IMR-90 (cell line): Measurements from ENCODE around the gene HAGHL. TPM values are rescaled to one million over a fixed set of nuclear protein-coding genes. Genes with fewer than 3 reads are reported as not detected.

Experiments used
- ATAC-seq: fragments of 200-7000 bp; cut with Tn5 transposase; 2 replicates; pipeline ENCODE4 v1.9.1; 2020; ENCODE audit warnings: low read depth, mild to moderate bottlenecking, moderate library complexity
- BruUV-seq: library from RNA; stranded (reverse); fragments of 400-500 nt; replicated peaks from 2 replicates; lab custom pipeline; 2021; lab: Mats Ljungman, UMichigan
- CTCF ChIA-PET: fragments of 300-600 bp; formaldehyde crosslinking; extraction: SDS; loops from one replicate; lab custom pipeline; 2021; ENCODE audit warnings: antibody characterized with exemption; lab: Yijun Ruan, JAX
- POLR2A ChIA-PET: fragments of 300-600 bp; sonication (Branson Sonifier 250); formaldehyde crosslinking; loops from one replicate; lab custom pipeline; 2022; ENCODE audit warnings: antibody characterized with exemption; ENCODE audit not compliant: unreplicated experiment; lab: Charles Lee
- DNase-seq: peaks from one replicate; pipeline ENCODE4 v3.0.0; 2013
- H2AFZ ChIP-seq: replicated peaks from 2 replicates; pipeline ENCODE3; 2013; ENCODE audit warnings: low read length, mild to moderate bottlenecking; ENCODE audit not compliant: poor library complexity
- H2AK5ac ChIP-seq: 2 replicates; pipeline ENCODE4 v1.6.1; 2013; ENCODE audit warnings: low read depth, low read length, inconsistent platforms
- H2AK9ac ChIP-seq: replicated peaks from 2 replicates; pipeline ENCODE3; 2013; ENCODE audit warnings: mild to moderate bottlenecking, low read depth, low read length, moderate library complexity; ENCODE audit not compliant: poor library complexity
- H2BK120ac ChIP-seq: 2 replicates; pipeline ENCODE4 v1.6.1; 2013; ENCODE audit warnings: low read depth, low read length, inconsistent platforms
- H2BK15ac ChIP-seq: 3 replicates; pipeline ENCODE4 v1.6.1; 2013; ENCODE audit warnings: low read depth, low read length, inconsistent platforms
- H2BK20ac ChIP-seq: 2 replicates; pipeline ENCODE4 v1.6.1; 2013; ENCODE audit warnings: low read depth, mild to moderate bottlenecking, inconsistent platforms, low read length, moderate library complexity
- H2BK5ac ChIP-seq: 2 replicates; pipeline ENCODE4 v1.6.1; 2013; ENCODE audit warnings: mild to moderate bottlenecking, low read depth, low read length, inconsistent platforms; ENCODE audit not compliant: poor library complexity, severe bottlenecking
- H3K14ac ChIP-seq: replicated peaks from 2 replicates; pipeline ENCODE4 v1.6.1; 2013; ENCODE audit warnings: low read depth, low read length, inconsistent platforms
- H3K18ac ChIP-seq: 2 replicates; pipeline ENCODE4 v1.6.1; 2013; ENCODE audit warnings: low read depth, low read length, control low read depth
- H3K23ac ChIP-seq: 2 replicates; pipeline ENCODE4 v1.6.1; 2013; ENCODE audit warnings: low read depth, low read length, inconsistent platforms
- H3K27ac ChIP-seq: 2 replicates; pipeline ENCODE4 v1.5.1; 2013; ENCODE audit warnings: mild to moderate bottlenecking, control low read depth, low read length; ENCODE audit not compliant: insufficient read depth
- H3K27me3 ChIP-seq: 2 replicates; pipeline ENCODE4 v1.6.1; 2013; ENCODE audit warnings: low read length; ENCODE audit not compliant: control insufficient read depth, insufficient read depth
- H3K36me3 ChIP-seq: 2 replicates; pipeline ENCODE4 v1.6.1; 2013; ENCODE audit warnings: low read length, mixed read lengths; ENCODE audit not compliant: control insufficient read depth, insufficient read depth
- H3K4ac ChIP-seq: 2 replicates; pipeline ENCODE4 v1.6.1; 2013; ENCODE audit warnings: low read depth, low read length, inconsistent platforms
- H3K4me1 ChIP-seq: 2 replicates; pipeline ENCODE4 v1.6.1; 2013; ENCODE audit warnings: low read length, mixed read lengths; ENCODE audit not compliant: control insufficient read depth, insufficient read depth
- H3K4me2 ChIP-seq: 2 replicates; pipeline ENCODE4 v1.6.1; 2013; ENCODE audit warnings: low read depth, mild to moderate bottlenecking, control low read depth, low read length, moderate library complexity
- H3K4me3 ChIP-seq: 2 replicates; pipeline ENCODE4 v1.5.1; 2013; ENCODE audit warnings: low read depth, mild to moderate bottlenecking, control low read depth, low read length, moderate library complexity; ENCODE audit not compliant: insufficient read depth
- H3K56ac ChIP-seq: 2 replicates; pipeline ENCODE4 v1.6.1; 2013; ENCODE audit warnings: low read length, inconsistent platforms; ENCODE audit not compliant: insufficient read depth; ENCODE audit errors: extremely low read depth
- H3K79me1 ChIP-seq, 2 experiments: 2 replicates each; pipeline ENCODE4 v1.6.1; 2013; ENCODE audit warnings: low read length in 2 of 2, inconsistent platforms in 1 of 2, low read depth in 1 of 2
- H3K9ac ChIP-seq: 2 replicates; pipeline ENCODE4 v1.6.1; 2013; ENCODE audit warnings: low read depth, low read length, control low read depth
- H3K9me1 ChIP-seq: 2 replicates; pipeline ENCODE4 v1.6.1; 2013; ENCODE audit warnings: low read length, inconsistent platforms; ENCODE audit not compliant: insufficient read depth
- H3K9me3 ChIP-seq: 2 replicates; pipeline ENCODE4 v1.6.1; 2013; ENCODE audit warnings: low read length; ENCODE audit not compliant: control insufficient read depth, insufficient read depth
- H4K20me1 ChIP-seq: 2 replicates; pipeline ENCODE4 v1.6.1; 2013; ENCODE audit warnings: low read length, inconsistent platforms; ENCODE audit not compliant: insufficient read depth
- H4K5ac ChIP-seq: 2 replicates; pipeline ENCODE4 v1.6.1; 2013; ENCODE audit warnings: mild to moderate bottlenecking, low read depth, low read length, control low read depth
- H4K8ac ChIP-seq, 2 experiments: 2 replicates each; pipeline ENCODE4 v1.6.1; 2013; ENCODE audit warnings: low read depth in 2 of 2, low read length in 2 of 2, control low read depth in 1 of 2, inconsistent platforms in 1 of 2
- H4K91ac ChIP-seq: 2 replicates; pipeline ENCODE4 v1.6.1; 2013; ENCODE audit warnings: low read depth, low read length, inconsistent platforms; ENCODE audit not compliant: insufficient read depth
- CEBPB ChIP-seq: IDR thresholded peaks from 2 replicates; pipeline ENCODE4 v1.6.1; 2012; ENCODE audit warnings: low read depth, low read length, improper control_type of control experiment
- POLR2A ChIP-seq: IDR thresholded peaks from 2 replicates; pipeline ENCODE4 v1.6.1; 2012; ENCODE audit warnings: mild to moderate bottlenecking, low read depth, low read length
- WGBS, 2 experiments: methylation state at CpG; one replicate each; pipeline versions ENCODE4 v1.1.5 to v1.1.7; 2013; ENCODE audit warnings: missing lambda C conversion rate in 2 of 2; ENCODE audit not compliant: insufficient read length in 1 of 2; ENCODE audit errors: extremely low coverage in 2 of 2; 5-methylcytosine and 5-hydroxymethylcytosine counted together
- dilution Hi-C: fragments of 300-500 bp; cut with HindIII; formaldehyde crosslinking; loops from one replicate; pipeline ENCODE4 v1.14.3; 2018; ENCODE audit warnings: low sequenced_read_pairs; ENCODE audit not compliant: unreplicated experiment
- in situ Hi-C: fragments of 300-500 bp; cut with MboI; formaldehyde crosslinking; loops from 3 replicates; pipeline ENCODE4 v1.14.3; 2019; ENCODE audit warnings: low sequenced_read_pairs, inconsistent platforms, mixed read lengths
- intact Hi-C: fragments of 100-400 bp; cut with micrococcal nuclease; formaldehyde crosslinking; loops from 2 replicates; pipeline ENCODE4 v1.10.0; 2022
- polyA plus RNA-seq, 3 experiments: library from polyadenylated mRNA; depleted of rRNA; stranded (reverse); fragments of >200 nt; gene quantifications; 2 replicates each; pipeline ENCODE4 v1.2.3, GENCODE V29; 2012; ENCODE audit warnings: low replicate concordance in 1 of 3
- total RNA-seq: library from RNA; depleted of rRNA; stranded (reverse); fragments of >200 nt; gene quantifications from 2 replicates; pipeline ENCODE4 v1.2.3, GENCODE V29; 2012

Gene HAGHL
- total and polyA plus RNA-seq, 2 of the 4 experiments (the other 2 are of a cell fraction): 3.0 to 12.5 TPM

GRCh38 chr16:749010-749409 lies 22.1 kb downstream of the HAGHL start:
- H3K23ac ChIP-seq: no peak overlapping the region
- H3K18ac ChIP-seq: no peak overlapping the region
- H2BK120ac ChIP-seq: 0 out of 2 replicates have a peak overlapping the region, but pooled peaks have one; percentile 40
- dilution Hi-C loops: no loop called here
- H3K79me1 ChIP-seq: no peaks in the 10 kb centered on the region
- BruUV-seq: no TSS peak
- no peak overlapping the region for H3K56ac ChIP-seq
- no peak overlapping the region for H3K4ac ChIP-seq
- CTCF ChIA-PET: interaction anchor here (0.6 to 1.0 kb wide), 2 partner anchors 12 to 42 kb away, joined by 3 read pairs; no protein-coding TSS in a partner anchor
- no peak overlapping the region for H4K8ac ChIP-seq
- H2AFZ ChIP-seq: no peak overlapping the region
- H3K9me1 ChIP-seq: no peaks in the 10 kb centered on the region
- no peak overlapping the region for H3K27ac ChIP-seq
- H3K14ac ChIP-seq: no peak overlapping the region
- H3K4me2 ChIP-seq: no peak overlapping the region
- H2AK9ac ChIP-seq: no peak overlapping the region
- no peaks in the 10 kb centered on the region for H4K20me1 ChIP-seq
- H3K4me1 ChIP-seq: no peaks in the 10 kb centered on the region
- peak overlapping the region; percentile 63; the same call in 1 of the 2 replicates for H4K5ac ChIP-seq
- DNase-seq: peak; percentile 81
- no peak overlapping the region for H3K4me3 ChIP-seq
- H2BK5ac ChIP-seq: no peak overlapping the region
- TF ChIP-seq POLR2A (no peak), CEBPB (peak; percentile 93)
- 80% methylated on average over 1 of the region's 6 CpGs; no CpG with 5 or more reads in 1 of the 2 experiments for WGBS, 2 experiments
- H2AK5ac ChIP-seq: no peak overlapping the region
- intact Hi-C loops: no loop called here
- ATAC-seq: peak; percentile 75
- H4K91ac ChIP-seq: no peak overlapping the region
- H3K9ac ChIP-seq: no peak overlapping the region
- H3K27me3 ChIP-seq: peaks cover 11% of the 10 kb centered on the region
- no peaks in the 10 kb centered on the region for H3K9me3 ChIP-seq
- H2BK20ac ChIP-seq: 0 out of 2 replicates have a peak overlapping the region, but pooled peaks have one; percentile 45
- no peak overlapping the region for H2BK15ac ChIP-seq
- H3K36me3 ChIP-seq: no peaks in the 10 kb centered on the region
- in situ Hi-C loops: no loop called here
- POLR2A ChIA-PET: interaction anchor here (0.6 kb wide), 1 partner anchor 351 kb away, joined by 4 read pairs; no protein-coding TSS in a partner anchor
